Osteoblast (primary cell): Measurements from ENCODE around the gene MTHFSD. TPM values are rescaled to one million over a fixed set of nuclear protein-coding genes. Genes with fewer than 3 reads are reported as not detected.
"Not testable (repeated sequence)": the region's sequence is repeated elsewhere in the genome, so short reads cannot be mapped to it uniquely, and the experiment has no call there.

Source experiments
- DNase-seq: peaks from one replicate; pipeline ENCODE4 v3.0.0; 2011; ENCODE audit warnings: low spot score, mixed read lengths; ENCODE audit not compliant: insufficient read length; ENCODE audit errors: missing footprints
- H2AFZ ChIP-seq: 2 replicates; pipeline ENCODE4 v1.6.0; 2011; ENCODE audit warnings: mild to moderate bottlenecking, low read length
- H3K27ac ChIP-seq: 2 replicates; pipeline ENCODE4 v1.5.1; 2011; ENCODE audit warnings: mild to moderate bottlenecking, low read depth, low read length, moderate library complexity
- H3K27me3 ChIP-seq: 2 replicates; pipeline ENCODE4 v1.6.0; 2012; ENCODE audit warnings: mild to moderate bottlenecking, control low read depth, inconsistent platforms, low read length, moderate library complexity; ENCODE audit not compliant: insufficient read depth
- H3K36me3 ChIP-seq: 2 replicates; pipeline ENCODE4 v1.5.1; 2011; ENCODE audit warnings: mild to moderate bottlenecking, low read length, control low read depth, moderate library complexity; ENCODE audit not compliant: insufficient read depth
- H3K4me1 ChIP-seq: 2 replicates; pipeline ENCODE4 v1.5.1; 2011; ENCODE audit warnings: mild to moderate bottlenecking, low read length, control low read depth, moderate library complexity; ENCODE audit not compliant: insufficient read depth
- H3K4me2 ChIP-seq: 2 replicates; pipeline ENCODE4 v1.6.0; 2011; ENCODE audit warnings: mild to moderate bottlenecking, low read length; ENCODE audit not compliant: insufficient read depth
- H3K4me3 ChIP-seq: fragments of 200-600 bp; sonication (generic); 3 replicates; pipeline ENCODE4 v1.5.1; 2012; ENCODE audit warnings: mild to moderate bottlenecking, low read length, inconsistent platforms; ENCODE audit not compliant: insufficient read depth
- H3K79me2 ChIP-seq: 2 replicates; pipeline ENCODE4 v1.6.0; 2012; ENCODE audit warnings: mild to moderate bottlenecking, low read length, control low read depth, inconsistent platforms; ENCODE audit not compliant: insufficient read depth
- H3K9me3 ChIP-seq: 2 replicates; pipeline ENCODE4 v1.5.1; 2011; ENCODE audit warnings: low read depth, low read length, control low read depth
- H4K20me1 ChIP-seq: 2 replicates; pipeline ENCODE4 v1.6.0; 2012; ENCODE audit warnings: mild to moderate bottlenecking, low read length, control low read depth; ENCODE audit not compliant: insufficient read depth
- total RNA-seq: library from RNA; depleted of rRNA; stranded (reverse); fragments of >200 nt; gene quantifications from 2 replicates; pipeline ENCODE4 v1.2.3, GENCODE V29; 2012
- TF ChIP-seq, protein P1 (sequence below): IDR thresholded peaks from 2 replicates; pipeline ENCODE4 v1.5.1; 2011; ENCODE audit warnings: mild to moderate bottlenecking, low read depth, low read length, moderate library complexity; ENCODE audit errors: extremely low read depth

Gene MTHFSD
- total RNA-seq, 1 donor: 18.5 TPM

DNA sequence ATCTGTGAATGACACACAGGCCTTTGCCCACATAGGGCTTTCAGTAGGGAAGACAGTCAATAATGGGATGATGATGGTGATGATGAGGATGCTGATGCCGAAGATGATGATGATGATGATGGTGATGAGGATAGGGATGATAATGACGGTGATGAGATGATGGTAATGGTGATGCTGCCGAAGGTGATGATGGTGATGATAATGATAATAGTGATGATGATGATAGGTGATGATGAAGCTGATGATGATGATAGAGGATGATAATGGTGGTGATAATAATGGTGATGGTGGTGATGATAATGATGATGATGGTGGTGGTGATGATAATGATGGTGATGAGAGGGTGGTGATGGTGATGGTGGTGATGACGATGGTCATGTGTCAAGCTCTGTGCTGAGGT is 36.2 kb upstream of the MTHFSD start:
- no peaks in the 10 kb centered on the region for H3K27me3 ChIP-seq
- no peak for DNase-seq
- peaks cover 32% of the 10 kb centered on the region for H3K79me2 ChIP-seq
- no peaks in the 10 kb centered on the region for H3K9me3 ChIP-seq
- H3K4me1 ChIP-seq: peaks cover 66% of the 10 kb centered on the region
- peak overlapping the region; percentile 96 for H3K27ac ChIP-seq
- no peak overlapping the region for H2AFZ ChIP-seq
- no peaks in the 10 kb centered on the region for H4K20me1 ChIP-seq
- no peaks in the 10 kb centered on the region for H3K36me3 ChIP-seq
- TF ChIP-seq, protein P1, sequence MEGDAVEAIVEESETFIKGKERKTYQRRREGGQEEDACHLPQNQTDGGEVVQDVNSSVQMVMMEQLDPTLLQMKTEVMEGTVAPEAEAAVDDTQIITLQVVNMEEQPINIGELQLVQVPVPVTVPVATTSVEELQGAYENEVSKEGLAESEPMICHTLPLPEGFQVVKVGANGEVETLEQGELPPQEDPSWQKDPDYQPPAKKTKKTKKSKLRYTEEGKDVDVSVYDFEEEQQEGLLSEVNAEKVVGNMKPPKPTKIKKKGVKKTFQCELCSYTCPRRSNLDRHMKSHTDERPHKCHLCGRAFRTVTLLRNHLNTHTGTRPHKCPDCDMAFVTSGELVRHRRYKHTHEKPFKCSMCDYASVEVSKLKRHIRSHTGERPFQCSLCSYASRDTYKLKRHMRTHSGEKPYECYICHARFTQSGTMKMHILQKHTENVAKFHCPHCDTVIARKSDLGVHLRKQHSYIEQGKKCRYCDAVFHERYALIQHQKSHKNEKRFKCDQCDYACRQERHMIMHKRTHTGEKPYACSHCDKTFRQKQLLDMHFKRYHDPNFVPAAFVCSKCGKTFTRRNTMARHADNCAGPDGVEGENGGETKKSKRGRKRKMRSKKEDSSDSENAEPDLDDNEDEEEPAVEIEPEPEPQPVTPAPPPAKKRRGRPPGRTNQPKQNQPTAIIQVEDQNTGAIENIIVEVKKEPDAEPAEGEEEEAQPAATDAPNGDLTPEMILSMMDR: no peak
- H3K4me2 ChIP-seq: peak overlapping the region; percentile 32
- H3K4me3 ChIP-seq: no peak overlapping the region

DNA sequence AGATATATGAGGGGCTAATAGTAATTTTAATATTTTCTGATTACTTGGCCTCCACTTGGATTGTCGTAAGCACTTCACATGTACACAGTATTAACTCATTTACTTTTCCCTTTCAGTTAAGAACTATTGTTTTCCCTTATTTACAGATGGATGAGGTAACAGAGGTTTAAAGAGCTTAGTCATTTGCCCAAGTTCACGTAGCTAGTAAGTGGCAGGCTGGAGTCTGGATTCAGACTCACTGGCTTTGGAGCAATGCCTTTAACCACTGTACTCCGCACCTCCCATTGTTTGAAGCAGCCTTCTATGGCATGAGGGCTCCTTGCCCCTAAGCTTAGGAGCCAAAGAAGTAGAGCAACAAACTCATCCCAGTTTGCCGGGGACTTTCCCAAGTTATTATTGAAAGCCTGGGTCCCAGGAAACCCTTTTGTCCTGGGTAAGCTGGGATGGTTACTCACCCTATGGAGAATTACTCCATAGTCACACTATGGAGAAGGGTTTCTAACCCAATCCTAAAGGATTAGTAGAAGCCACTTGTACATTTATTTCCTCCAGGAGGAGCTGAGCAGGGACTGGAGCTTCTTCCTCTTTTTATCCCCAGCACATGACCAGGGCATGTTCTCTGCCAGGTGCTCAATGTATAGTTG is 35.6 kb upstream of the MTHFSD start:
- H4K20me1 ChIP-seq: no peaks in the 10 kb centered on the region
- H3K4me2 ChIP-seq: peak overlapping the region; percentile 32
- H3K27ac ChIP-seq: peak overlapping the region; percentile 96
- no peaks in the 10 kb centered on the region for H3K9me3 ChIP-seq
- no peak overlapping the region for H3K4me3 ChIP-seq
- peaks cover 66% of the 10 kb centered on the region for H3K4me1 ChIP-seq
- TF ChIP-seq, protein P1: no peak
- DNase-seq: peak; percentile 32
- peaks cover 29% of the 10 kb centered on the region for H3K79me2 ChIP-seq
- no peaks in the 10 kb centered on the region for H3K27me3 ChIP-seq
- no peak overlapping the region for H2AFZ ChIP-seq
- H3K36me3 ChIP-seq: no peaks in the 10 kb centered on the region

DNA sequence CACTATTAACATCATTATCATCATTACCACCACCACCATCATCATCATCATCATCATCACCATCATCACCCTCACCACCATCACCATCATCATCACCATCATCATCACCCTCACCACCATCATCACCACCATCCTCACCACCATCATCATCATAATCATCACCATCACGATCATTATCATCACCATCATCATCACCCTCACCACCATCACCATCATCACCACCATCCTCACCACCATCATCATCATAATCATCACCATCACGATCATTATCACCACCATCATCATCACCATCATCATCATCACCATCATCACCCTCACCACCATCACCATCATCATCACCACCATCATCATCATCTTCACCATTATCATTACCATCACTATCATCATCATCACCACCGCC is 32.9 kb upstream of the MTHFSD start:
- not testable (repeated sequence) for H4K20me1 ChIP-seq, H3K9me3 ChIP-seq, H3K36me3 ChIP-seq, H3K27ac ChIP-seq, H3K4me2 ChIP-seq, DNase-seq, H3K4me3 ChIP-seq, H2AFZ ChIP-seq, H3K27me3 ChIP-seq
- Histone ChIP-seq H3K4me1 (peaks cover 62% of the 10 kb centered on the region), H3K79me2 (peaks cover 35% of the 10 kb centered on the region)

DNA sequence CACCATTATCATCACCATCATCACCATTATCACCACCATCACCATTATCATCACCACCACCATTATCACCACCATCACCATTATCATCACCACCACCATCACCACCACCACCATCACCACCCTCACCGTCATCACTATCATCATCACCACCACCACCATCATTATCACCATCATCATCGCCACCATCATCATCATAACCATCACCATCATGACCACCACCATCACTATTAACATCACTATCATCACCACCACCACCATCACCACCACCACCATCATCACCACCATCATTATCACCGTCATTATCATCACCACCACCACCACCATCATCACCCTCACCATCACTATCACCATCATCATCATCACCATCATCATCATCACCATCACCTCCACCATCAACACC is 32.5 kb upstream of the MTHFSD start:
- H3K9me3 ChIP-seq: no peaks in the 10 kb centered on the region
- no peak overlapping the region for H3K4me3 ChIP-seq
- H3K27me3 ChIP-seq: no peaks in the 10 kb centered on the region
- H3K4me1 ChIP-seq: peaks cover 62% of the 10 kb centered on the region
- TF ChIP-seq, protein P1: no peak
- no peaks in the 10 kb centered on the region for H4K20me1 ChIP-seq
- no peak for DNase-seq
- H3K4me2 ChIP-seq: no peak overlapping the region
- H3K27ac ChIP-seq: peak overlapping the region; percentile 100
- peaks cover 38% of the 10 kb centered on the region for H3K79me2 ChIP-seq
- H3K36me3 ChIP-seq: no peaks in the 10 kb centered on the region
- H2AFZ ChIP-seq: no peak overlapping the region
